Spinal cord (tissue), 10 donors: Measurements from ENCODE around the gene RPS6KL1. TPM values are rescaled to one million over a fixed set of nuclear protein-coding genes. Genes with fewer than 3 reads are reported as not detected.

ENCODE experiments used
- DNase-seq, 6 donors: peaks; one replicate each; pipeline versions ENCODE4 v3.0.0 to v3.0.0-alpha.2; 2013 to 2015; ENCODE audit warnings: low spot score in 6 of 6, low read depth in 4 of 6
- H3K27ac ChIP-seq: one replicate; pipeline ENCODE4 v1.5.1; 2013; ENCODE audit warnings: low read depth, low read length, control low read depth
- H3K27me3 ChIP-seq: one replicate; pipeline ENCODE4 v1.6.1; 2013; ENCODE audit warnings: low read length; ENCODE audit not compliant: control insufficient read depth, insufficient read depth
- H3K36me3 ChIP-seq: one replicate; pipeline ENCODE4 v1.6.1; 2013; ENCODE audit warnings: low read length; ENCODE audit not compliant: control insufficient read depth, insufficient read depth
- H3K4me1 ChIP-seq: one replicate; pipeline ENCODE4 v1.6.1; 2013; ENCODE audit warnings: low read length; ENCODE audit not compliant: control insufficient read depth, insufficient read depth
- H3K4me3 ChIP-seq: one replicate; pipeline ENCODE4 v1.5.1; 2013; ENCODE audit warnings: low read depth, low read length, control low read depth
- H3K9me3 ChIP-seq: one replicate; pipeline ENCODE4 v1.6.1; 2013; ENCODE audit warnings: low read length; ENCODE audit not compliant: control insufficient read depth, insufficient read depth
- WGBS: methylation state at CpG from one replicate; pipeline ENCODE4 v1.1.5; 2013; ENCODE audit warnings: missing lambda C conversion rate; ENCODE audit not compliant: insufficient coverage; 5-methylcytosine and 5-hydroxymethylcytosine counted together
- polyA plus RNA-seq, 2 donors: library from polyadenylated mRNA; unstranded; fragments of 120-200 nt; gene quantifications; one replicate each; pipeline ENCODE4 v1.2.1, GENCODE V29; 2013; ENCODE audit not compliant: insufficient read length in 2 of 2
- total RNA-seq, 2 donors: library from RNA; depleted of rRNA in 1 of 2; stranded (reverse); fragments of 120-200 nt in 1 of 2; fragments of >200 nt in 1 of 2; gene quantifications; one replicate each; pipeline versions ENCODE4 v1.2.3 to v1.2.4, GENCODE V29; 2013 to 2014
- donor health status: healthy.

Gene RPS6KL1
- total and polyA plus RNA-seq, 4 donors, result 15.9 to 69.1 (median 38.6) TPM

DNA sequence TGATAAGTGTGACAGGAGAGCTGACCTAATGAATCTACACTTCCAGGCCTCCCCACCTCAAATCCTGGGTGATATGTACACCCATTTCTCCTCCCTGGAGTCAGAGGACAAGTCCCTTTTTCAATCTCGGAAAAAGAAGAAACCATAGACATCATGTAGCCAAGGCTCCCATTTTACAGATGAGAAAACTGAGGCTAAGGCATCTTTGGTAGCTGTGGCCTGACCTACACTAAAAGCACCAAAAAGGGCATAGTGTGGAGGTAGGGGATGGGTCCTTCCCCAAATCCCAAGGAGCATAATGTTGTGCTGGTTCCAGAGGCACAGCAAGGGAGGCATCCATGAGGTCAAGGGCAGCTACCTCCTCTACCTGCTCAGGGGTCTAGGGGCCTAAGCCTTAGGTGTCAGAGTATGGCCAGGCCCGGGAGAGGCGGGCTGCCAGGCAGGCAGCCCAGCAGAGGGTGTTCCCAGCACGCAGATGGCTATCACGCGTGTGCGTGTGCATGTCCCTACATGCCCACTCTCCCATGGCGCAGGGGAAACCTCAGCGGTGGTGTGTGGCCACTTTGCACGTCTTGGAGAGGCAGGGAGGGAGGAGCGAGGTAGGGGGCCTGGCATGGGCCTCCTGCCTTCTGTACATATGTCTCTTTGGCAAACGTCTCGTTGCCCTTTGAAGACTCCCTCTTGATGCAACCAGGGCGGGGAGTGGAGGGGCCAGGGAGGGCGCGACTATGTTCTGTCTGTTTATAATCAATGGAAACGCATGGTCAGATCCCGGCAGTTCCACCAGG lies 29.8 kb upstream of the RPS6KL1 start:
- H3K27ac ChIP-seq, result no peak overlapping the region
- H3K4me1 ChIP-seq, result peaks cover 67% of the 10 kb centered on the region
- DNase-seq, result no peak
- peaks cover 19% of the 10 kb centered on the region for H3K36me3 ChIP-seq
- no peaks in the 10 kb centered on the region for H3K9me3 ChIP-seq
- H3K27me3 ChIP-seq, result peaks cover 17% of the 10 kb centered on the region
- WGBS, result 73% methylated on average over 16 of the region's 18 CpGs
- H3K4me3 ChIP-seq, result no peak overlapping the region

DNA sequence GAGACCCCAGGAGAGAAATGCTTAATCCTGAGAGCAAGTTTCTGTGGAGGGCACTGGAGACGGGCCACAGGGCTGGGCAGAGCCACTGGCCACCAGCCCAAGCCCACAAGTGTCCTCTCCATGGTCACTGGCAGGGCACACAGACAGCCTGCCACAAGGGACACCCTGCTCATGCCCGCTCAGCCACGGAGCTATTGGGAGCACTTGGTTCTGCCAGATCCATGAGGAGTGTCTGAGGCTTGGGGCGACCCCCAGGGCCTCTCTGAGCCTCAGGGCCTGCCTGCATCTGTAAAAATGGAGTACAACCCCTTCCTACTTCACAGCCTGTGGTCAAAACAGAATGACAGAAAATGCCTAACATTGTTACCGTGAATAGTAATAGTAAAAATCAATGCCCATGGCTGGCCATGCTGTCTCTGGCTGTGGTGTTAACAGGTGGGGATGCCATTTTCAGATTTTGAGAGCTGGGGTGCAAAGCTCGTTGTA lies 29.2 kb upstream of the RPS6KL1 start:
- Histone ChIP-seq H3K9me3 (no peaks in the 10 kb centered on the region), H3K4me3 (no peak overlapping the region), H3K4me1 (peaks cover 67% of the 10 kb centered on the region), H3K36me3 (peaks cover 22% of the 10 kb centered on the region), H3K27me3 (peaks cover 17% of the 10 kb centered on the region), H3K27ac (no peak overlapping the region)
- WGBS, result 94% methylated on average over 3 of the region's 6 CpGs
- no peak for DNase-seq

DNA sequence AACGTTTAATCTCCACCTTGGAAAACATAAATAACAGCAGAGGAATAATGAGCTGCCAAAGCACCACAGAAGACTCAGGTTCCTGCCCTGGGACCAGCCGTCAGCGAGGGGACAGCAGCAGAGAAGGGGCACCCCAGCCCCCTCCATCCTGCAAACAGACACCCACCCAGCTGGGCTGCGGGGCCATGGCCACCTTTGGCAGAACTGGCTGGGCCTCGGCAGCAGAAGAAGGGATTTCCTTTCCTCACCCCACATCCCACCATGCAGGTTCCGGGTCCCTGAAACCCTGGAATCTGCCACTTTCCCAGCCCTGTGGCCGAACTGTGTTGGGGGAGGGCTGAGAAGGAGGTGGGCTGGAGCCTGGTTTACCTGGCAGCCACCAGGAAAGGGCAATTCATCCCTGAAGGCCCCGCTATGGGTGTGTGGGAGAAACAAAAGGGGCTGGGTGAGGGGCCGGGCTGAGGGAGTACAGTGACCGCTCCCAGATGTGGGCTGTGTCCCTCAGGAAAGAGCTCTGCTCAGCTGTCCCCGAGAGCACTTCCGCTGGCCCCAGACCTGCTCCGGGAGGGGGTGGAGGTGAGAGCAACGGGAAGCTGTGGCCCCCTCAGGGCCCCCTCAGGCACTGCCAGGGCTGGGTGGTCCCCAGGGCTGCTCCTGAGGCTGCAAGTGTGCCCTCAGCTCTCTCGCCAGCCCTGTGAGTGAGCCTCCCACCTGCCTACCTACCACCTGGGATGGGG lies 28.6 kb upstream of the RPS6KL1 start:
- no peak overlapping the region for H3K27ac ChIP-seq
- H3K36me3 ChIP-seq, result peaks cover 22% of the 10 kb centered on the region
- no peak overlapping the region for H3K4me3 ChIP-seq
- peaks cover 17% of the 10 kb centered on the region for H3K27me3 ChIP-seq
- 65% methylated on average over 11 of the region's 15 CpGs for WGBS
- peaks cover 68% of the 10 kb centered on the region for H3K4me1 ChIP-seq
- no peak for DNase-seq
- H3K9me3 ChIP-seq, result no peaks in the 10 kb centered on the region

DNA sequence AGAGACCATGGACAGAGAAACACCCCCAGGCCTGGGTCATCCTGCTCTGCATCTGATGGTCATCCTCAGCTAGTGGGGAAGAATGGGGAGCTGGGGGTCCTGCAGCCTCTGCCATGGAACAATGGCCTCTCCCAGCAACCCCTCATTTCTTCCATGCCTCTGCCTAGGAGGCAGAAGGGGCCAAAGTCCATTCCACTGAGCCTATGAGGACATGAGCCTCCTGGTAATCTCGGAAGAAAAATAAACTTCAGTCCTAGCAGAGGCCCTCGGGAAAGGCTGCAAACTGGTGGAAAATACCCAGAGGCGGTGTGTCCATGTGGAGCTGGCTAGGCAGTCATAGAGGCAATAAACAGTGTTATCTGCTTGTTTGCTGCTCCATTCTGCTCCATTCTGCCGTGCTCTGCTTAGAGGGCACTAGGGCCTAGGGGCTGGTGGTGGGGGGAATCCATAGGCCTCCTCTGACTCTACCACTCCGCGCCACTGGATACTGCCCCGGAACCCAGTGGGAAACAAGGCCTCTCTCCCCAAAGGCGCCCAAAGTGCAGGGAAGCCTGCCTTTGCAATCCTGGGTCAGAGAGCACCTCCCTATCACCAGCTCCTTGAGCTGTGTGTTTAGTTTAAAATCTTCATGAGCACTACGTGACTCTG lies 27.9 kb upstream of the RPS6KL1 start:
- no peaks in the 10 kb centered on the region for H3K9me3 ChIP-seq
- peaks cover 17% of the 10 kb centered on the region for H3K27me3 ChIP-seq
- peaks cover 70% of the 10 kb centered on the region for H3K4me1 ChIP-seq
- no peak overlapping the region for H3K4me3 ChIP-seq
- no peak for DNase-seq
- WGBS, result 76% methylated on average over 5 of the region's 9 CpGs
- peaks cover 26% of the 10 kb centered on the region for H3K36me3 ChIP-seq
- H3K27ac ChIP-seq, result no peak overlapping the region

DNA sequence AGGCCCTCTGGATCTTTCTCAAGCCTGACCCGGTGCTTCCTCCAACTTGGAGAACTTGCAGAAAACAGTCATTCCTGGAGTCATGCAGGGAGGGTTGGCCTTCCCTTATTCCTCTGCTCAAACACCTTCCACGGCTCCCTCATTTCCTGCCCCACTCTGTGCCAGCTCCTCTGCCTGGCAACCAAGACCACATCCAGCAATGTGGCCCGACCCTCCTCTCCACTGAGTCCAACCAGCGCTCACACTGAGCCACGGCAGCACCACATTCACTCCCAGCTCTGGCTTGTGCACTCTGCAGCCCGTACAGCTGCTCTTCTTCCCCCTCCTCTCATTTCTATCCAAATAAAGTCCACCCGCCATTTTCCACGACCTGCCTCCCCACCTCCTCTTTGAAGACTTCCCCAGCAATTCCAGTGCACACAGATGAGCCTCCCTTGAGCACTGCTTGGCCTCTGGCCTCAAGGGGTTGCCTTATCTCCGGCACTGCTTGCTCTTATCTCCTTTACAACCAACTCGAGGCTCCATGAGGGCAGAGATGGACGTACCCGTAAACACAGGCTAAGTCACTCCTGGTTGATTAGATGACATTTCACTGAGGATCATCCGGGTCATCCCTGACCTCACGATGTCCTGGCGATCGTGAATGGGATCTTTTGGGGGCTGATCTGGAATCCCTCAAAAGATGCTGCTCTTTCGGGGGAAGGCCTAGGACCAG lies 27.0 kb upstream of the RPS6KL1 start:
- Histone ChIP-seq H3K9me3 (no peaks in the 10 kb centered on the region), H3K36me3 (peaks cover 27% of the 10 kb centered on the region), H3K27ac (no peak overlapping the region), H3K27me3 (peaks cover 14% of the 10 kb centered on the region), H3K4me1 (peaks cover 62% of the 10 kb centered on the region), H3K4me3 (no peak overlapping the region)
- WGBS, result 68% methylated on average over 16 of the region's 17 CpGs
- DNase-seq, result no peak

DNA sequence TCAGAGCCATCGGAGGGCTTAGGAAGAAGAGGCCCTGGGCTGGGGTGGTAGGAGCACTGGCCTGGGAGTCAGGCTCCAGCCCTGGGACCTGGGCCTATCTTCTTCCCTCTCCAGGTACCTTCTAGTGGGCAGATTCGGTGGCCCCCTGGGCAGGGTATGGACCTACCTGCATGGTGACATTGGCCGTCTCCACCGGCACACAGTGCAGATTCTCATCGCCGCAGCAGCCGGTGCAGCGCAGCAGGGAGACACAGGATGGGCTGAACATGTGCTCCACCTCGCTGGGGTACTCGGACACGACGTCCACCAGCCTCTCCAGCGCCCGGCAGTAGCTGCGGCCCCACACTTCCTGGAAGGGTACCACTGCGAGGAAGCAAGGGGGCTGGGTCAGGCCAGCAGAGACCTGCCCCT lies 26.1 kb upstream of the RPS6KL1 start:
- Histone ChIP-seq H3K4me1 (peaks cover 53% of the 10 kb centered on the region), H3K4me3 (no peak overlapping the region), H3K27me3 (peaks cover 6% of the 10 kb centered on the region), H3K27ac (no peak overlapping the region), H3K36me3 (peaks cover 27% of the 10 kb centered on the region), H3K9me3 (no peaks in the 10 kb centered on the region)
- WGBS, result 95% methylated on average over 16 of the region's 16 CpGs
- DNase-seq, result no peak

DNA sequence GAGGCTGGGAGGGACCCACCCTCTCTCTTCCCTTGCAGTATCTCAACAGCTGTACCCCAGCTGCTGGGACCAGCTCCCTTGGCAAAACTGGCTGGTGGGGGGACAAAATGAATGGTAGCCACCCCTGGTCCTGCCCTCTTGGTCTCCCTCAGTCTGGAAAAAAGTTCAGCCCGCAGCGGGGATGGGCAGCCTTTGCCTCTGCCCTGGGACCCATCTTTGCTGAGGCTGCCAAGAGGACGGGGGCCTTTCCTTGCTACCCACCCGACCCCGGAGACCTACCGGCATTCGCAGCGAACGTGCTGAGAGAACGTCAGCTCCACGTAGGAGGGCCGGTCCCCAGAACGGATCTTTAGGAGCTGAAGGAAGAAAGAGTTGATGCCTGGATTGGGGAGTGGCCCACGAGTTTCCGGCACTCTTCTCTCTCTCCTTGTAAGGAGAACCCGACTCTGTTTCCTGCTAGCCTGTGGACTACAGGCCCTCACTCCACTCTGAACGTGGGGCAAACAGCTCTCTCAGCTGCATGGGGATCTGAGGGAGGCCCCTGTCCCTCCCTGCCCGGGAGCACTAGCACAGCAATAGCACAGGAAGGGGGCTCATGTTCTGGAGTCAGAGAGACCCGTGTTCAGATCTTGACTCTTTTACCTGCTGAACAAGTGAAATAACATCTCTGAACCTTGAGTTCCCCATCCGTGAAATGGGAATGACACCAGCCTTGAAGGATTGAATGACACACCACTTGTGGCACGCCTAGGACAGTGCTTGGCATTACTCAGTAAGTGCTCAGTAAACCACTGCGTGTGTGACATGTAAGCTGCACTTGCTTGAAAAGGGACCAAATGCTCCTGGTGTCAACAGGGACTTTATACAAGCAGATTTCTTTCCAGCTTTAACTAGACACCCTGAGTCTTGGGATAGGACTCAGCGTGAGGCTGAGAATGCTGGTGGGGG lies 25.4 kb upstream of the RPS6KL1 start:
- no peak overlapping the region for H3K27ac ChIP-seq
- no peak overlapping the region for H3K4me3 ChIP-seq
- WGBS, result 90% methylated on average over 12 of the region's 23 CpGs
- no peak for DNase-seq
- no peaks in the 10 kb centered on the region for H3K27me3 ChIP-seq
- H3K9me3 ChIP-seq, result no peaks in the 10 kb centered on the region
- peaks cover 46% of the 10 kb centered on the region for H3K4me1 ChIP-seq
- peaks cover 27% of the 10 kb centered on the region for H3K36me3 ChIP-seq

DNA sequence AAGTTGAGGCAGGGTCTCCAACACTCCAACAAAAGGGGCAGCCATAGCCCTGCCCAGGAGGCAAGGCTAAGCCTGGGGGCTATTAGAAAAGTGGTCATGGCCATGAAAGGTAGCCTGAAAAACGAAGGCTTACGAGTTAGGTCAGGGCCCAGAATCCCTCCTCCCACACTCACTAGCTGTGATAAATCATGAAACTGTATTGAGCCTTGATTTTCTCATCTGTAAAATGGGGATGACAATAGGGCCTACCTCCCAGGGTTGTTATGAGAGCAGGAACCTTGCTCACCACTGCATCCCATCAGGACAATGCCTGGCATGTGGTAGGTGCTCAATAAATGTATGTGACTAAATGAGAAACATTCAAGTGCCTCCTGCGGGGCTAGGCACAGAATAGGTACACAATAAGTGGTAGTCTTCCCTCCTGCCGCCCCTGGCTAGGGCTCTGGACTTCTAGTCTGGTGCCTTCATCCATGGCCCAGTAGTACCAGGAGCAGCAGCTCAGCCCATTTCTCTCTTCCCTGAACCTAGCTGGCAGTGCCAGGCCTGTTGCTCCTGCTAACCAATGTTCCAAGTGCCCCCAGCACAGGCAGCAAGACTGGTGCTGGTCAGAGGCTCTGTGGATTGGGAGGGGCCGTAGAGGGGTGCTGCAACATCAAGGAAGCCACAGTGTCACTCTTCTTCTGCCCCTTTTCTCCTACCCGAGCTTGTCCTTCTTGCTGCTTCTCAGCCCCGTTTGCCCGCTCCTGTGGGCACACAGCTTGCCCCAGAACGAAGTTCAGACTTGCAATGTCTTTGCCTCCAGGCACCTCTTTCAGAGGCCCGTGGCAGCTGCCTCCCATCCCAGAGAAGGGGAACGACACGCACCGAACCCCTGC lies 24.5 kb upstream of the RPS6KL1 start:
- peaks cover 27% of the 10 kb centered on the region for H3K36me3 ChIP-seq
- 94% methylated on average over 7 of the region's 13 CpGs for WGBS
- no peak overlapping the region for H3K27ac ChIP-seq

More for the DNA sequence above, 24.5 kb upstream of the RPS6KL1 start:
- H3K27me3 ChIP-seq, result no peaks in the 10 kb centered on the region
- peaks cover 40% of the 10 kb centered on the region for H3K4me1 ChIP-seq
- DNase-seq, result no peak
- no peak overlapping the region for H3K4me3 ChIP-seq
- H3K9me3 ChIP-seq, result no peaks in the 10 kb centered on the region
